GM18867 (cell line): ENCODE data around the gene TADA1.
"Not testable (repeated sequence)": the region's sequence is repeated elsewhere in the genome, so short reads cannot be mapped to it uniquely, and the experiment has no call there.

Source experiments
- ATAC-seq: cut with Tn5 transposase; IDR thresholded peaks from one replicate; pipeline ENCODE4 v1.9.1; 2021; ENCODE audit warnings: mild to moderate bottlenecking, moderate library complexity; ENCODE audit not compliant: unreplicated experiment

TADA1 gene

DNA sequence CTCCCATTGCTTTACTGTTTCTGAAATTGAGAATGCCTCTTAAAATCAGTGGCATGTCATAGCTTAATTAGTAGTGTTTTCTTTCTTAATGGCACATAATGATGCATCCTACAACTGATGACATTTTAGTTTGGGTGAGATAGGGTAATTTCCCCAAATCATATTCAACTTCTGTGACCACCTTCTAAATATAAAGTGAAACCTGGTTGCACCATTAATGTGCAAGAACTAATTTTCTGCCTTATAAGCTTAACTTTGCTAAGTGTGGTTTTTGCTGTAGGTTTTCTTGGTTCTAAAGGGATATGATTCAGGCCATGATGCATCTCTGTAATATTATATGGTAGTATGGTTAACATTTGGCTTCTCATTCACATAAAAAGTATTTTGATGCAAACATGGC lies 27.9 kb downstream of the TADA1 start:
- ATAC-seq: no peak

DNA sequence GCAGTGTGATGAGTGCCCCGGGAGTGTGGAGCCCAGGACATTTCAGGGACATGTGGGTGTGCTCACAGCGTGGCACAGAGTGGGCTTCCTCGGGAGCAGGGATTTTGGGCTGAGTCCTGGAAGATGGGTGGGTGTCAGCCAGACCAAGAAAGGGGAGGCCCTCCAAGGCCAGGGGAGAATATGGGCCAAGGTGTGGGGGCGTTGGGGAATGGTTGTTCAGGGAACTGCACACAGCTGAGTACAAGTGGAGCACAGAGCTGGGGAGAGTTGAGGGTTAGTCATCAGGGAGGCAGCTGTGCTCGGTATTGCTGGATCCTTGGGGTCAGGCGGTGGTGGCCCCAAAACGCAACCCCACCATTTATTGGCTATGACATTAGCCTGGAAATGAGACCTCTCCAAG lies 31.3 kb downstream of the TADA1 start:
- no peak for ATAC-seq

DNA sequence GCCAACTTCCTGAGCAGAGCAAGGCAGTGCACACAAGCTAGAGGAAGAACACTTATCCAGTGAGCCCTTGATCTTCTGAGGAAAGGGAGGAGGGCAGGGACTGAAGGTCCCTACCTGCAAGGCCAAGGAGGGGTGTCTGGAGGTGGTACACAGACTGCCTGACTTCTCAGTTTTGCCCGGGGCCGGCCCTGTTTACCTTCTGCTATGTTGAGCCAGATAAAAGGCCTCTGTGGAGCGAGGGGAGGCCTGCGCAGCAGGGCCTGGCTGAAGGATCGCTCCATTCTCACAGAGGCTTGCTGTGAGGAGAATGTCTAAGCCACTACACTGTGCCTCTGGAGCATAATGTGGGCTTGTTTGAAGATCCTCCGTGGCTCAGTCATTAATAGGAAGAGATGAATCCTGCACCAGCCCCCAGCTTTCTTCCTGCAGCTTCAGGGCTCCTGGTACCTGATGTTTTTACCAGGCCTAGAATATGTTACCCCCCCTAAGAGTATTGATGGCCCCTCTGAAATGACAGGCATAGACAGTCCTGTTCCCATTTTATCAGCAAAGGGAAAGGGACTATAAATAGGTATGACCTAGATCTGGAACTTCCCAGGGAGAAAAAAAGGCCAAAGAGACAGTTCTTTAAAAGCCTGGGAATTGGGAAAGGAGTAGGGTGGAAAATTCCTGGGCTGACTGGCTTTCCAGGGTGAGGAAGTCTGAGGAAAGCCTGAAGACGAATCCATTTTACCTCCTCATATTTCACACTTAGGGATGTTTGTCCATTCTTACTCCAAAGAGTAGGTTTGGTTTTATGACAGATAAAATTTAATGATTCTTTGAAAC lies 32.1 kb downstream of the TADA1 start:
- no peak for ATAC-seq

DNA sequence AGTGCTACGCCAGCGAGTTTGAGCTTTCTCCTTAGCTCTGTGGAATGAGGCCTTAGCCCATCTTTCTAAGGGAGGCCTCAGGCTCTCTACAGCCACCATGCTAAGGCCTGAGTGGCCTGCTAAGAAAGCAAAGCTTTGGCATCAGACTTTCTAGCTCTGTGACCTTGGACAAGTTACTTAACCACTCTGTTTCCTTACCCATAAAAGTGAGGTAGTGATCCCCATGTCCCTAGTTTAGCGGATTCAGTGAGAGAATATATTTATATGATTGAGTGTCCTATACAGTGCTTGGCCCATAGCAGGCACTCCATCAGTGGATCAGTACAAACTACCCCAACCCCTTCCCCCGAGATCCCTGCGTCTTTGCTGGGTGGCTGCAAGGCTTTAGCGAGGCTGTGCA lies 32.7 kb downstream of the TADA1 start:
- no peak for ATAC-seq

DNA sequence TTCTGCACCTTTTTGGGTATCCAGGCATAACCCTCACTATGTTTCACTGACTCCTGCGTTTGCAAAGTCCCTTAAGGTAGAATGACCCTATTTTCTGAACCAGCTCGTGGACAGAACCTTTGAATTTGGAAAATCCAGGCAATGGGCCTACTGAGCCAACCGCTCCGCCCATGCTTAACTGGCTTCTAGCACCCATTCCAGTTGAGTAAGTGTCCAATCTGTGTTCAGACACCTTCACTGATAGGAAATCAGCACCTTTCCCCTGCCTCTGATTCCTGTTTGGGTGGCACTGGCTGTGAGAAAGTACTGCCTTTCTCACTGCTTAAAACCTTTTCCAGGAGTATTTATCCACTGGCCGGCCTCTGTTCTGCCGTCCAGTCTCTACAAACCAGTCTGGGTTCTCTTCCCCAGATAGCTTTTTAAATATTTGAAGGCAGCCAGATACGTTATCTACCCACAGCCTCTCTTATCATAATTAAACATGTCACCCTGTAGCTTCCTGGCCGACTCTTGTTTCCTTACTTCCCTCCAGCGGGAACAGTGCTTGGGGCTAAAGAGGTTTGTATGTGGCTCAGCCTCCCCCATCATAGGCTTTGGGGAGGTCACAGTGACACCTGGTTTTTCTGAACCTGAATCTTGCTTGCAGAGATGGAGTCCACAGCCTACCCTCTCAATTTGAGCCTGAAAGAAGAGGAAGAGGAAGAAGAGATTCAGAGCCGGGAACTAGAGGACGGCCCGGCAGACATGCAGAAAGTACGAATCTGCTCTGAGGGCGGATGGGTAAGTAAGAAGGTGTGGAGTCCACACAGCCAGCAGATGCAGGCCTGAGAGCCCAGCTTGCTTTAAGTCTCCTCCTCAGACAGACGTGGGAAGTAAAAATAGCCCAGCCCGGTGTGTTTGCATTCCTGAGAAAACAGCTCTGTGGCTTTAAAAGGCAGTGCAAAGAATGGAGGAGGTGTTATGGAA lies 35.5 kb downstream of the TADA1 start:
- no peak for ATAC-seq

DNA sequence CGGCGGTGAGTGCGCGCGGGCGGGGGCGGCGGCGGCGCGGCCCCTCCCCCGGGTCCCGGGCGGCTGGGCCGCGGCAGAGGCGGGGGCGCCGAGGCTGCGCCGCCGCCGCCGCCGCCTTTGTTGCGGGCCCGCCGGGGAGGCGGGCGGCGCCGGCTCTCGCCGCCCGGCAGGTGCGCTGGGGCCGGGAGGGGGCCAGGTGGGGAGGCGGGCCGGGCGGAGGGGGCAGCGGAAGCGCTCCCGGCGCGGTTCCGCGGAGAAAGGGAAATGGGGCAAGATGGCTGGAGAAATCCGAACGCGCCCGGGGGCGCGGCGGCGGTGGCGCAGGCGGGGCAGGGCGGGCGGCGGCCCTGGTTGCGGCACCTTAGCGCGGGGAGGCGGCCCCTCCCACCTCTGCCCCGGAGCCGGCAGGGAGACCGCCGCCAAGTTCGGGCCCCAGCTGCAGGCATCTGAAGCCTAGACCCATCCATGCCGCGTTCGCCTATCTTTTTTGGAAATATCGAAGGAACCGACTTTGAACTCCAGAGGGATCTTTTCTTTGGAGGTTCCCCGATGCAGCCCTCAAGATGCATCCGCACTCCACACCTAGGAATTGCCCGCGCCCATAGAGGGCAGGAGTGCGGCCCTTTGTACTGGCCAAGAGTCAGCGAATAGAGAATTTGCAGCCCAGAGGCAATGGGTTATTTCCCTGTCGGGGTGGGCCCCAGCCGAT lies 36.3 kb downstream of the TADA1 start:
- ATAC-seq: peak; percentile 41

DNA sequence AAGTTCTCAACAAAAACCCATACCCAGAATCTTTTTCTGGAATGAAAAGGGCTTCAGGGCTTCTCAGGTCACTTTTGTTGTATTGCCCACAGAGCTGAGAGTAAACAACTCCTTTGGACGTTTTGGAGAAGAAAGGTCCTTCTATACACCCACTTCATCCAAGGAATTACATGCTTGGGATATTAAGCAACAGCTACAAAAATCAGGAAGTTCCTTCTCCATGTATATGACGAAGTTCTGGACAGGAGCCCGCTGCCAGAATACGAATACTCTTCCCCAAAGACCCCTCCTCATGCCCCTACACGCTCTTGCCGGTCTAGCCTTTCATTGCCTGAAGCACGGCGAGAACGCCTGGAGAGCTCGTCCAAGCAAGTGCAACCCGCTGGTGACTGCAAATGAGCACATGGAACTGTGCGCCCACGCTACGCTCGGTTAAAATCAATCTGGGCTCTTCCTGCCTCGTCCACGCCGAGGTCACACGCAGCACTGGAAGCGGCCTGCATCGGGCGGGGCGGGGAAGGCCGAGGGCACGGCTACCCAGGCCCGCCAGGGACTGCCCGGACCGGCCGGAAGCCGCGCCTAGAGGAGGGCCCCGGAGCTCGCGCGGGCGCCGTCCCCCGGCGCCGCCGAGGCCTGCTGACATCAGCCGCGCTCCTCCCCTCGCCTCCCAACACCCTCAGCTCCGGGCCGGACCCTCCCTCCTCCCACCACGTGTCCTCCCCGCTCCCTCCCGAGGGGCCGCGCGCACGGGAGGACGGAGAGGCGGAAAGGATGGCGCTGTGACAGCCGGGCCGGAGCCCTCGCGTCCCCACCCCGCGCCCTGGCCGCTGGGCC lies 37.1 kb downstream of the TADA1 start, which contains the start of gene POGK:
POGK (plus strand) TSS at position 710 of the 834 bp plus-strand sequence. CDS start 1,482 bp downstream, outside the sequence.
- peak; percentile 97 for ATAC-seq

GRCh38 chr1:166836733-166837132 lies 39.3 kb downstream of the TADA1 start:
- no peak for ATAC-seq

DNA sequence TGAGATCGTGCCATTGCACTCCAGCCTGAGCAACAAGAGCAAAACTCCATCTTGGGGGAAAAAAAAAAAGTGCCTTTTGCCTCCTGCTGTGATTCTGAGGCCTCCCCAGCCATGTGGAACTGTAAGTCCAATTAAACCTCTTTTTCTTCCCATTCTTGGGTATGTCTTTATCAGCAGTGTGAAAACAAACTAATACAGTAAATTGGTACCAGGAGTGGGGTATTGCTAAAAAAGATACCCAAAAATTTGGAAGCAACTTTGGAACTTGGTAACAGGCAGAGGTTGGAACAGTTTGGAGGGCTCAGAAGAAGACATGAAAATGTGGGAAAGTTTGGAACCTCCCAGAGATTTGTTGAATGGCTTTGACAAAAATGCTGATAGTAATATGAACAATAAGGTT lies 46.3 kb downstream of the TADA1 start:
- ATAC-seq: not testable (repeated sequence)

- ATAC-seq: no peak
These were observed 48.6 kb downstream of the TADA1 start for GRCh38 chr1:166827426-166827825.

GRCh38 chr1:166822385-166822784 lies 53.7 kb downstream of the TADA1 start:
- ATAC-seq: peak; percentile 65

DNA sequence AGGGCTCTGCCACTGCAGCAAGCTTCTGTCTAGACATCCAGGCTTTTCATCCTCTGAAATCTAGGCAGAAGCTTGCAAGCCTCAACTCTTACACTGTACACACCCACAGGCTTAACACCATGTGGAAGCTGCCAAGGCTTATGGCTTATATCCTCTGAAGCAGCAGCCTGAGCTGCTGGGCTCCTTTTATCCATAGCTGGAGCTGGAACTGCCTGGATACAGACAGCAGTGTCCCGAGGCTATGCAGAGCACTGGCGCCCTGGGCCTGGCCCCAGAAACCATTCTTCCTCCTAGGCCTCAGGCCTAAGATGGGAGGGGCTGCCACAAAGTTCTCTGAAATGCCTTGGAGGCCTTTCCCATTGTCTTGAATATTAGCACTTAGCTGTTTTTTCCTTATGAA lies 56.1 kb downstream of the TADA1 start:
- ATAC-seq: no peak

- ATAC-seq: no peak
These were observed 61.5 kb downstream of the TADA1 start for GRCh38 chr1:166814611-166815010.

- ATAC-seq: no peak
These were observed 62.4 kb downstream of the TADA1 start for GRCh38 chr1:166813508-166814223.

- ATAC-seq: no peak
These were observed 64.4 kb downstream of the TADA1 start for GRCh38 chr1:166811691-166812090.

DNA sequence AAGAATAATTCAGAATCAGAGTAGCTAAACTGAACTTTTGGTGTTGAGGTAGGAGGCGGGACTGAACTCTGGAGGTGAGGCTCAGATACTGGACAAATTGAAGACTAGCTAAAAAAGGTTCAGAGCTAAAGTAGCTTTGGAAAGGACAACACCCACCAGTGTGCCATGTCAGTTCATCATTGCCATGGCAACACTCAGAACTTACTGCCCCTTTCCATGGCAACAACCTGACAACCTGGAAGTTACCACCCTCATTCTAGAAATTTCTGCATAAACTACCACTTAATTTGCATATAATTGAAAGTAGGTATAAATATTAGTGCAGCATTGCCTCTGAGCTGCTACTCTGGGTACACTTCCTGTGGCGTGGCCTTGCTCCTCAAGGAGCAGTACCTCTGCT lies 67.1 kb downstream of the TADA1 start:
- ATAC-seq: no peak
